HepG2 (cell line): ENCODE measurements around the gene NFIC. TPM values are rescaled to one million over a fixed set of nuclear protein-coding genes. Genes with fewer than 3 reads are reported as not detected.

Experiments
- AHR ChIP-seq: IDR thresholded peaks from 2 replicates; pipeline ENCODE4 v1.6.1; 2018; ENCODE audit warnings: missing genetic modification reagents, missing compliant biosample characterization
- ARNT ChIP-seq: fragments of 450-650 bp; IDR thresholded peaks from 2 replicates; pipeline ENCODE4 v1.6.1; 2017
- CC2D1A ChIP-seq: sonication (generic); formaldehyde crosslinking; IDR thresholded peaks from 2 replicates; pipeline ENCODE4 v1.8.1; 2023; ENCODE audit warnings: mild to moderate bottlenecking, missing genetic modification reagents
- FLYWCH1 ChIP-seq: sonication (generic); formaldehyde crosslinking; IDR thresholded peaks from 2 replicates; pipeline ENCODE4 v1.8.1; 2023; ENCODE audit warnings: mild to moderate bottlenecking, missing genetic modification reagents
- GLI4 ChIP-seq: sonication (generic); formaldehyde crosslinking; IDR thresholded peaks from 2 replicates; pipeline ENCODE4 v1.5.1; 2020; ENCODE audit warnings: missing genetic modification reagents, mild to moderate bottlenecking, moderate library complexity, borderline replicate concordance
- HMGXB4 ChIP-seq, 2 experiments: sonication (generic) in 1 of 2; formaldehyde crosslinking in 1 of 2; IDR thresholded peaks; 2 replicates each; pipeline versions ENCODE4 v1.4.0 to v1.6.1; 2018 to 2020; ENCODE audit warnings: missing genetic modification reagents in 2 of 2, borderline replicate concordance in 1 of 2, low read depth in 1 of 2, mild to moderate bottlenecking in 1 of 2, missing biosample characterization in 1 of 2
- MEIS2 ChIP-seq: sonication (generic); formaldehyde crosslinking; IDR thresholded peaks from 2 replicates; pipeline ENCODE4 v1.9.0; 2021; ENCODE audit warnings: mild to moderate bottlenecking, missing genetic modification reagents
- MLLT10 ChIP-seq: sonication (generic); formaldehyde crosslinking; IDR thresholded peaks from 2 replicates; pipeline ENCODE4 v1.4.0; 2020; ENCODE audit warnings: missing genetic modification reagents
- SAFB2 ChIP-seq: sonication (generic); formaldehyde crosslinking; IDR thresholded peaks from 2 replicates; pipeline ENCODE4 v1.5.1; 2020; ENCODE audit warnings: missing genetic modification reagents, low read depth, mild to moderate bottlenecking, borderline replicate concordance
- SSRP1 ChIP-seq: IDR thresholded peaks from 2 replicates; pipeline ENCODE4 v1.6.1; 2016; ENCODE audit warnings: control low read depth
- STAG1 ChIP-seq: sonication (generic); formaldehyde crosslinking; IDR thresholded peaks from 2 replicates; pipeline ENCODE4 v1.4.0; 2020; ENCODE audit warnings: missing genetic modification reagents
- TFE3 ChIP-seq: IDR thresholded peaks from 2 replicates; pipeline ENCODE4 v1.6.1; 2016
- ZBTB7A ChIP-seq: sonication (generic); formaldehyde crosslinking; IDR thresholded peaks from 2 replicates; pipeline ENCODE4 v1.8.0; 2022; ENCODE audit warnings: mild to moderate bottlenecking, missing genetic modification reagents
- ZFP1 ChIP-seq: IDR thresholded peaks from 2 replicates; pipeline ENCODE4 v1.6.1; 2016
- ZMAT3 ChIP-seq: sonication (generic); formaldehyde crosslinking; conservative IDR thresholded peaks from 2 replicates; pipeline ENCODE4 v1.7.0; 2021; ENCODE audit warnings: missing genetic modification reagents
- ZNF142 ChIP-seq: sonication (generic); formaldehyde crosslinking; IDR thresholded peaks from 2 replicates; pipeline ENCODE4 v1.4.0; 2020; ENCODE audit warnings: missing genetic modification reagents
- ZNF17 ChIP-seq: sonication (generic); formaldehyde crosslinking; IDR thresholded peaks from 2 replicates; pipeline ENCODE4 v1.5.0; 2020; ENCODE audit warnings: mild to moderate bottlenecking, missing genetic modification reagents
- ZNF230 ChIP-seq: sonication (generic); formaldehyde crosslinking; IDR thresholded peaks from 2 replicates; pipeline ENCODE4 v1.4.0; 2020; ENCODE audit warnings: mild to moderate bottlenecking, missing genetic modification reagents
- ZNF704 ChIP-seq: sonication (generic); formaldehyde crosslinking; IDR thresholded peaks from 2 replicates; pipeline ENCODE4 v1.8.1; 2023; ENCODE audit warnings: mild to moderate bottlenecking, inconsistent platforms, moderate library complexity, missing genetic modification reagents, borderline replicate concordance
- ZNF878 ChIP-seq: sonication (generic); formaldehyde crosslinking; IDR thresholded peaks from 2 replicates; pipeline ENCODE4 v1.8.1; 2023; ENCODE audit warnings: mild to moderate bottlenecking, missing genetic modification reagents, moderate library complexity
- ZNF883 ChIP-seq: sonication (generic); formaldehyde crosslinking; IDR thresholded peaks from 2 replicates; pipeline ENCODE4 v1.5.1; 2020; ENCODE audit warnings: mild to moderate bottlenecking, missing genetic modification reagents; ENCODE audit errors: not compliant biosample characterization
- polyA plus RNA-seq, 8 experiments: library from polyadenylated mRNA; depleted of rRNA in 3 of 8; stranded (reverse) in 7 of 8; unstranded in 1 of 8; fragments of >200 nt; fragmentation: Illumina TruSeq in 4 of 8; extraction: Trizol in 4 of 8; gene quantifications; 2 replicates each; pipeline versions ENCODE4 v1.2.1 to v1.2.3, GENCODE V29; 2011 to 2016; ENCODE audit warnings: low read depth in 4 of 8, missing spikeins in 1 of 8, mixed read lengths in 1 of 8; ENCODE audit not compliant: insufficient read depth in 1 of 8
- total RNA-seq, 5 experiments: library from RNA; depleted of rRNA; stranded (reverse); fragments of >200 nt; fragmentation: Illumina TruSeq; extraction: Trizol; gene quantifications; 2 replicates each; pipeline ENCODE4 v1.2.3, GENCODE V29; 2016; ENCODE audit warnings: low read depth in 1 of 5

Gene NFIC
- total and polyA plus RNA-seq, 2 of the 13 experiments (the other 11 are each of a cell fraction or from before 2014, with no cell fraction given): 1.3 to 2.5 TPM

GRCh38 chr19:3507371-3508120 is 141.2 kb downstream of the NFIC start (continued):
- no peak for TF ChIP-seq CC2D1A (CRISPR knock-in tag)
- no peak for TF ChIP-seq FLYWCH1
- no peak for TF ChIP-seq ZBTB7A (CRISPR knock-in tag)
- TF ChIP-seq GLI4 (CRISPR knock-in tag): peak; percentile 67; the same call in 1 of the 2 replicates
- no peak for TF ChIP-seq ZNF704
- no peak for TF ChIP-seq ZFP1 (CRISPR knock-in tag)
- peak; percentile 34 for TF ChIP-seq ZNF883 (CRISPR knock-in tag)
- TF ChIP-seq ARNT: no peak
- no peak for TF ChIP-seq ZNF142
- no peak for TF ChIP-seq ZNF17 (CRISPR knock-in tag)
- no peak for TF ChIP-seq MLLT10
- TF ChIP-seq AHR (CRISPR knock-in tag): no peak
- TF ChIP-seq ZNF878: no peak
- no peak for TF ChIP-seq ZNF230 (CRISPR knock-in tag)
- no peak for TF ChIP-seq ZMAT3 (CRISPR knock-in tag)
- no peak for TF ChIP-seq MEIS2 (CRISPR knock-in tag)
- no peak for TF ChIP-seq SSRP1
- peak in 1 of 2 experiments; percentile 53; a peak in 1 of 4 replicates for TF ChIP-seq HMGXB4 (CRISPR knock-in tag; IDR thresholded peaks at IDR 0.05; ENCODE audit: borderline replicate concordance in 1 of 2, low read depth in 1 of 2)
- no peak for TF ChIP-seq TFE3 (CRISPR knock-in tag)
- no peak for TF ChIP-seq SAFB2
- no peak for TF ChIP-seq STAG1 (CRISPR knock-in tag)
